Brain pericyte (primary cell): ENCODE data around the gene MAP2.

Experiments
- DNase-seq: peaks from one replicate; pipeline ENCODE4 v3.0.0-alpha.2; 2012; ENCODE audit warnings: low read depth, low spot score

MAP2 gene

DNA sequence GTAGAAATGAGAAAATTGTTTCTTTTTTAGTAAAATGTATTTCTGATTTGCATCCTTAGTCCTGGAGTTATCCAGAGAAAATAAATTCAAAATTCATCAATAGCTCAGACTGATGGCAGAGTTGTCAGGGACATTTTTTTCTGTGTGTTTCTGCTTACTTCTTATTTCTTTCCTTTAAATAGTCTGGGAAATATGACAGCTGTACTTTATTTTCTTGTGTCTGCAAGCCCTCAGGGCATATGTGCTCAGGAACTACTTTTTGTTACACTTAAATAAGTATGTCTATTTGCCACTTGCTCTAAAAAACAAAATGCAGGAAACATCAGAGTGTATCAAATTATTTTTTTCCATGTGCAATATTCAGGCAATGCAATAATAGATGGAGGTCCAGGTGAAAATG is 221.0 kb downstream of the MAP2 start:
- no peak for DNase-seq

DNA sequence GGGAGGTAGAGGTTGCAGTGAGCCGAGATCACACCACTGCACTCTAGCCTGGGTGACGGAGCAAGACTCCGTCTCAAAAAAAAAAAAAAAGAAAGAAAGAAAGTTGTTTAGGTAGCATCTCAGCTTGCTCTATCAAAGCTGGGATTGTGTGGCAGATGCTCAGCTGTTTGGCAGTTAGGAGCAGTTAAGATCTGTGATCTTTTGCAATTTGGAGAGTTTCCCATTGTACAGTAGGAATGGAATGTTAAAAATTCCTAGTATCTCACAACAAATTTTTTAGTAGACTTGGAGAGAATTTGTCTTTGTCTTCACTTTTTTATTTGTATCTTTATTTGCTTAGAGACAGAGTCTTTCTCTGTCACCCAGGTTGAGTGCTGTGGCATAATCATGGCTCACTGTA is 224.9 kb downstream of the MAP2 start:
- DNase-seq, result no peak

DNA sequence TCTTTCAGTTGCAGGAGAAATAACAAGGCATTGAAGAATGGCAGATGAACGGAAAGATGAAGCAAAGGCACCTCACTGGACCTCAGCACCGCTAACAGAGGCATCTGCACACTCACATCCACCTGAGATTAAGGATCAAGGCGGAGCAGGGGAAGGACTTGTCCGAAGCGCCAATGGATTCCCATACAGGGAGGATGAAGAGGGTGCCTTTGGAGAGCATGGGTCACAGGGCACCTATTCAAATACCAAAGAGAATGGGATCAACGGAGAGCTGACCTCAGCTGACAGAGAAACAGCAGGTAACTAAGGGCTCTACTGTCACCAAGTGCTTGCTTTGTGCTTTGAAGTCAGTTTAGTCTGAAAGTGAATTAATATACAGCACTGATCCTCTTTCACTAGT is 229.3 kb downstream of the MAP2 start:
- no peak for DNase-seq

DNA sequence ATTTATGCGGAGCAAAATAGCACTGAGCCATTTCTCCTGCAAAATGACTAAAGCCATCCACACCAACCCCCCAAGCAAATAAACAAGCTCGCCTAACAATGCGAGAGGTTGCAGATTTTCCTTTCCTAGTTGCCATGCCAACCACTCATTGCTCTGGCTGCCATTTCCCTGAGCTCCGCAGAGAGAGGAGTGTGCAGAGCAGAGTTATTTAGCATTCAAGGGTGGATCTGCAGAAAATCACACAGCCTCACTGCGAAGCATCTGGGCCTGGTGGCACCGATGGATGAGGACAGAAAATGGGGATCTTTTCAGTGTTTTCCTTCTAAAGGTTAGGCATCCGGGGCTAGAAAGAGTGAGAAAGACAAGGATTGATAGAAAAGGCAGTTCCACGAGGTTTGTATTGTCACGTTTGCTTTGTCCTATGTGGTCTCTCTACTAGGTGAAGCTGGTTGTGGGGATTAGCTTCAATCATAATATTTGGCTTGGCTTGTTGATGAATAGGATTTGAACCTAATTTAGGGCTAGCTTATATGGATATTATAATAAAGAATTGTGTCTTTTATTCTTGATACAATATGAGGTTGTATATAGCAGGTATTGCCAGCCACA is 237.5 kb downstream of the MAP2 start:
- DNase-seq, result no peak

DNA sequence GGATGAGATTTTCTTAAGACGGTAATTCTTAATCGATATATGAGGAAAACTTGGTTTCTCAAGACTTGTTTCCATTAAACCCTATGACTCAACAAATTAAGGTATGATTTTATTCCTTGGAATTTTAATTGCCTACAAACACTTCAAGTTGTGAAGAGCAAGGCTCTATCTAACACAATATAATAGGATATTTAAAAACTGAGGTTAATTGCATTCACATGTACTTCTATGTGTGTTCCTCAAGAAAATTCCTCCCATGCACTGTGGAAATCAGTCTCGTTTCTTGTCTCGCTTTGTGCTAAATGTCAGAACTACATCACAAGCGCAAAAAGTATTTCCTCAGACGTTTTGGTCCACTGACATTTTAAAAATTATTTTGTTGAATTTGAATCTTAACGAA is 238.2 kb downstream of the MAP2 start:
- DNase-seq, result no peak

DNA sequence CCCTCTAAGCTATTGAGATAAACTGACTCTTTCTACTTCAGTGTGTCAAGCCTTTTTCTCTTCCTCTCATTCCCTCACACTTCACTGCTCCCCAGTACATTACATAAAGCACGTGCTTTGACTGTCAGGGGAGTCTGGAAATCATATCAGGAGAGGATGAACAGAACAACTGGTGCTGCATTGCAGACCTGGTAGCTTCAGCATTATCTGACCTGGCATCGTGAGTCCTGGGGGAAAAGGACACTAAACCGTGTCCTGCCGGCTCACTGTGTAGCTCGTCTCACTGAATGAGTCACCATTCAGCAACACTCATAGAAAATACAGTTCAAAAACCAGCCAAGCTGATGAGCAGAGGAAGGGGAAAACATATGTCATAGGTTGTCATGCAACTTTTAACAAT is 239.3 kb downstream of the MAP2 start:
- no peak for DNase-seq

DNA sequence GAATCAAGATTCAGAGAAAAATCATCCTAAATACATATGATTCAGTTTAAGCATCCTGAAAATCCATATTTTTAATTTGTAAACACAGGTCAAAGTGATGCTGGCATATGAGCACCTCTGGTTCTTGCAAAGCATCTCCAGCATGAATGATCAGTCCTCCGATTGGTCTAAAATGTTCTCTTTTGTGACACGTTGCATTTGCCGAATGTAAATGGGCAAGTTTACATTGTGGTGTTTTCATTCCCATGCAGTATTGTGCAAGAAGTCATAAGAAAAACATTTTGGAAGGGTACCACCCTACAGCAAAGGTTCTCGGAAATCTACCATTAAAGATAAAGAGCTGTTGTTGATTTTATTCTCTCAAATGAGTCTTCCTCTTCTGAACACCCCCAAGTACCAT is 239.8 kb downstream of the MAP2 start:
- no peak for DNase-seq

DNA sequence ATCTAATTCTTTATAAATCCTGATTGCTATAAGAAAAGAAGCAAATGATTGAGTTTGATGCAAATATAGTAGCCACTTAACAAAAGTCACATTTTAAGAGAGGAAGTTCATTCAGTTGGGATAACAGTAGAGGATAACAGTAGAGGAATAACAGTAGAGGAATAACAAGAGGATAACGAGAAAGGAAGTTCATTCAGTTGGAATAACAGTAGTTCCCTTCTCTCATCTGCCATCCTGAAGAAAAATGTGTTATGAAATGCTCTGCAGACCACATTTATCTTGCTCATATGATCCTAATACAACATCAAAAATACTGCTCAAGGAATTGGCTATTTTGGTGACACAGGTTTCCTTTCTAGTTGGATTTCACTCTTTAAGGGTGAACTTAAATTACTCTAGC is 242.4 kb downstream of the MAP2 start:
- no peak for DNase-seq

DNA sequence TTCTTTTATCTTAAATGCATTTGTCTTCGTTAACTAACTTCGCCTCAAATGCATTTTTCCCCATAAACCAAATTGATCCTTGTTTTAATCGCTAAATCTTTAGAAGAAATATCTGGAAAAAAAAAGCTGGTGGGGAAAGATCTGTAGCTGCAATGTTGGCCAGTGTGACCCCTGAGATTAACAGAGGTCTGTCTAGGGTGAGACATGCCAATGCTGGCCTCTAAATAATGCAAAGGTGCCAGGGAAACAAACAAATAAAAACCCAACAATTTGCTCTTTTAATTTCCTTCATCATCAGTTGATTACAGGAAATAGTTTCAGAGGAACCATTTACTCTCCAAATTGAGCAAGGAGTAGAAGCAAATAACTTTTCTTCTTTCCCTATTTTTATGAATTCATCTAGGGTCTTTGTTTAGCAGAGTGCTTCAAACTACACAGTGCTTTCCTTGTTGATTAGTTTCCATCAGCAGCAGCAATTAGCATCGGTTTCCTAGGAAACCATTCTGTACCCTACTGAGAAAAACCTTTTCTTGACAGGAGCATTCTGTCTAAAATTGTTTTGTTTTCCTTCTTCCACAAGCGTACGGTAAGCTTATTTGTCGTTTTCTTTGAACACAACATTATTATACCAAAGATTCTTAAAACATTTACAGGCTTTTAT is 247.3 kb downstream of the MAP2 start:
- DNase-seq, result no peak

DNA sequence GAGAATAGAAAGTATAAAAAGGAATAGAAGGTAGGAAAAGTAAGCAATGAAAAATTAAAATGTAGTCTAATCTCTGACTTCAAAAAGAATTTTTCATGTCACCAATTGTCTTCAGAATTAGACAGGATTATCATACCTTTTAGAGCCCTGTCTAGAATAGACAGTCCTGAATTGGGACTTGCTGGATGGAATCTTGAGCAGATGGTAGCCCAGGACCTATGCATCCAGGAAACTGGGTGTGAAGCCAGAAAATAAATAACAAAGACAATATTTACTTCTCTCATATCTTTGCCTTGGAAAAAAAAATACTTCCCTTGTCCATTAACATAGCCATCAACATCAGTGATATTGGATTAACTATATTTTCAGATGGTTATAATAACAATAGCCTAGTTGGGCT is 250.0 kb downstream of the MAP2 start:
- DNase-seq, result no peak

DNA sequence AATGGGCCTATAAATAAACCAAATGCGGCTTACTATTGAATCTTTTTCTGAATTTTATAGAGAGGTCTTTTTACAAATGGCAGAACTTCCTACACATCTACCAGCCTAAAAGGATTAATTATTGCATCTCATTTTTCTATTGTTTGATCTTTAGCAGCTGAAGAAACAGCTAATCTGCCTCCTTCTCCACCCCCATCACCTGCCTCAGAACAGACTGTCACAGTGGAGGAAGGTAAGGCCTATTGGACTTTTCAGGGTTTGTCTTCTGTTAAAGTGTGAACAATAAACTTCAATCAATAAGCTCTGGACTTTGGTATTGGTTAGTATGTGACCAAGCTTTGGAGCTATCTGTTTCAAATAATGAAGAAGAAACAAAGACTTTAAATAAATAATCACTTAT is 256.7 kb downstream of the MAP2 start:
- no peak for DNase-seq

DNA sequence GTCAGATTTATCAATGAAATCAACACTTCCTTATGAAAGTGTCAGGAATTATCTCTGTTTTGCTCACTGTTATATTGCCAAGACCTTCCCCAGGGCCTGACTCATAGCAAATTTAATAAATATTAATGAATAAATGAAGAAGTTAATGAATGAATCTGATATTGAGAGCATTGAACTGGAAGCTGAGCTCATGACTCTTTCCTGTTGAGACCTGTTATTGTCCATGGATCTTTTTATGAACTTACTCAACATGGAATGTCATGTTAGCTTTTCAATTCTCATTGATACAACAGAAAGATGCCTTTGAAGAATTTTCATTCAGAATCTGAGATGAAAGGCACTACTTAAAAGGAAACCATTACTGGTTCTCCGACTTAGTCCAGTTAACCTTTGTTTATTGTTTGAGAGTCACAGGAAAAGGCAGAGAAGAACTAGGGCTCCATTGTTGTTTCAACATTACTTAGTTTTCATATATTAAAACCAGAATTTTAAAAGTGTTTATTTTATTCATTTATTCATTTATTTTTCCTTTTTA is 257.4 kb downstream of the MAP2 start:
- DNase-seq, result no peak

DNA sequence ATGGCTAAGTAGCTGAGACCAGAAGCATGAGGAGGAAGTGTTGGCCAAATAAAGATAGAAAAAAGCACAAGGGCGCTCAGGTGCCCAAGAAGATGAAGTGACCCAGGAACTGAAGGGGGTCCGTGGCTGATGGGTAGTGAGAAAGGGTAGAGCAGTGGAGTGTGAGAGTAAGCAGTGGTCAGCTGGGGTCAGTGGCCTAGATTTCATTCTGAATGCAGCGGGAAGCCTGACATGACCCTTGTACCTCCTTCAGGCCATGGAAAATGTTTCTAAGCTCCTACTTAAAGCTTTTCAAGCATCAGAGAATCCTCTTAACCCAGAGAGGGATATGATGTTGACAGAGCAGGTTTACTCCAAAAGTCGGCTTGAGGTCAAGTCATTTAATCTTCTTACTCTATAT is 258.8 kb downstream of the MAP2 start:
- no peak for DNase-seq

DNA sequence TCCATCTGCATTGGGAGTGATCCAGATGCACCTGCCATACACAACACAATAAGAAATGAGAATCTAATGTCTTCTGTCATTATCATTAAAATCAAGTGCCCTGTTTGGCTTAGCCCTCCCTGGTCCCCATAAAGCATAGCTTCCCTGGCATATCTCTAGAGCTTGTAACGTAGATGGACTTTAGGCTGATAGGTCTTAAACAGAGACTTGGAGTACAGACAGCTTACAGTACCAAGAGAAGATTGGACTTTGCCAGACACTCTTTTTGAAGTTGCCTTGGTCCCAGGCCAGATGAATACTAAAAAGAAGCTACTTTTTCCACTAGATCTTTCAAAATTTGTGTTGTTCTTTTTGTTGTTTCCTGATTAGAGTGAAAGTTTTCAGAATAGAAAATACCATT is 261.5 kb downstream of the MAP2 start:
- DNase-seq, result no peak

DNA sequence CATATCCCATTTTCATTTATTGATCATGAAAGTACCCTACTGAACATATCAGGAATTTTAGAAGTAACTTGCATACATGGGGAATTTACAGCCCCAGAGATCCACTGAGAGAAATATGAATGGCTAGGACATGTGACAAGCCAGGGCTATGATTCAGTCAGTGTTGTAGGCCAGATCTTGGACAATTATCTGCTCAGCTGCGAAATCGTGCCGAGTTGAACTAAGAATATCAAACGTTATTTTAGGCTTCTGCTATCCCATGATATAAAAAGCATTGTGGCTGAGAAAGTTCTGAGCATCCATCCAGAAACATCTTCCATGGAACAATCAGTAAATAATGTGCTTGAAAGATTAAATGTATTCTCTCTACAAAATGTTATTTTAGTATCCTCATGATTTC is 262.1 kb downstream of the MAP2 start:
- DNase-seq, result no peak

DNA sequence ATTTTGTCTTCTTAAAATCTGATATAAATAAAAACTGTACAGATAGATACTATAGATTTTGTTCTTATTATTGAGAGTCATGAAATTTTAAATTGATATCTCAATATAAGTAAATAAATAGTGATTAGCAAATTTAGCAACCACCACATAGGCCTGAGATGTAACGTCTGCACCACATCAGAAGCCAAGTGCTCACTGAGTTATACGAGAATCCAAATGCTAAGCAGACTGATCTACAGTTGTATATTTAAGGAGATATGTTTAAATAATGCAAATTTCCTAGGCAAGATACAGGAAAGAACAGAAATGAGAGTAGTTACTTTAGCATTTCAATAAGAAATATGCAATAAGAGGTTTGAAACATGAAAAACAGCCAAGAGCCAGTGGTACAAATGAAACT is 262.6 kb downstream of the MAP2 start:
- DNase-seq, result no peak

DNA sequence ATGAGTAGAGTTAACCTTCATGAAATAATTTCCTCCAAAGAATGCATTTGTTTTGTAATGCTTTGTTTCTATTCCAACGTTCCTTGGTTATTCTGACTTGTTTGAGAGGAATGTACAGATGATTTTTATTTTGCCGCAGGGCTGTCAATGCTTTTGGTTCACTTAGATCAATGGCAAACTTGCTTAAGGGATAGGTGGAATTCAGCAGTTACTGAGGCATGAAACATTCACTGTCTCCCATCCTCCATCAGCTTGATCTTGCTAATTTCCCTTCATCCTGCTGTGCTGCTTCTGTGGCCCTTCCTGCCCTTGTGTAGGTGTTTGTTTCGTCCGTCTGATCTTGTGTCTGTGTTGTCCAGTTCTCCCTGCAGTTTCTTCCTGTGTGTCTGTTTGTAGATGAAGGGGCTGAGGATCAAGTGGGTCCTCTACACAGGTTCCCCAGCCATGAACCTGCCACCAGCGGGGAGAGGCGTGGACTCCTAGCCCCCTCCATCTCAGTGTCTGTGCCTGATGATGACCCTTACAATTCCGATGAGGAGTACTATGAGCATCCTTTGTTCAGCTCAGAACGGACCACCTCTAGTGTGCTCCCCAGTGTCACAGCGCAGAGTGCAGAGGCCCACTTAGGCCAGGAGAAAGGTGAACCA is 263.6 kb downstream of the MAP2 start:
- DNase-seq, result no peak

DNA sequence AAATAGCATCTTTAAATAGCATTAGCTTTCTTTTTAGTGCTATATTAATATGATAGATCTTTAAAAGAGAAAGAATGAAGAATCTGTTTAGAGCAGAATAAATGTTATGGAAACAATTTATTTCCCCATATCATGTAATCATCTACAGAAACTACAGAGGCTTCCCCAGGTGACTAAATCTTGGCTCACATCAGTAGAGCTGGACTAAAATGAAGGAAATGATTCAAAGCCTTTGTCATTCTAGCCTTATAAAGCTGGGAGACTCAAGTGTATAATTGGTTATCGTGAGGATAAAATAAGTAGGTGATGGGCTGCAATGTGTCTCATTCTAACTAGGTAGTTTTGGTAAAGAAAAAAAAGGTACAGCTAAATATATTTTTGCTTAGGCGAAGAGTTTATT is 264.5 kb downstream of the MAP2 start:
- no peak for DNase-seq

DNA sequence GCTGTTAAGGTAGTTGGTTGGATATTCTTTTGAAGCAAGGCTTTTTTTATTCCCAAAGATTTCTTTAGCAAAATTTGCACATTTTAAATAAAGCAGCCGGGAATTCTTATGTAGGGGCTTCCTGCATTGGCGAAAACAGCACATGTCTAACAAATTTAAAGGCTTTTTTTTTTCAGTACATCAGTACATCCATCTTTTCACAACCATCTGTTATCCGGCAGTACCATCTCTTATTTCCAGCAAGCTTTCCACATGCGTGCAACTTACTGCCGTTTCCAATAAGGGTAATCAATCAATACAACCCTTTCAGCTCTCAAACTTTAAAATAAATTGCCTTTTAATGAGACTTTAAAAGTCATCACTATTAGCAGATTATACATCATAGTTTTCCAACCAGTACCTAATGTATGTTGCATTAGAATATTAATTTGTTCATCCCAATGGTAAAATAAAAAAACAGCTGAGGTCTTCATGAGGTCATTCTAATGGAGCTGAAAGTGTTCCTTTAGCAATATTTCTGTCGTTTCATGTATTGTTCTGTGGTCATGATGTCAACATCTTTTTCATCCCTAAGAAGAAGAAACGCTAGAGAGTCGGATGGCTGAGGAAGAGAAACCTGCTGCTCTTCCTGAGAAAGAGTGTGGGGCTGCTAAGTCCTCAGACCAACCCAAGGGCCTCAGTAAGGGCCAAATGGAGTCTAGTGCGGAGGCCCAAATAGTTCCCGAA is 266.3 kb downstream of the MAP2 start:
- DNase-seq, result no peak

DNA sequence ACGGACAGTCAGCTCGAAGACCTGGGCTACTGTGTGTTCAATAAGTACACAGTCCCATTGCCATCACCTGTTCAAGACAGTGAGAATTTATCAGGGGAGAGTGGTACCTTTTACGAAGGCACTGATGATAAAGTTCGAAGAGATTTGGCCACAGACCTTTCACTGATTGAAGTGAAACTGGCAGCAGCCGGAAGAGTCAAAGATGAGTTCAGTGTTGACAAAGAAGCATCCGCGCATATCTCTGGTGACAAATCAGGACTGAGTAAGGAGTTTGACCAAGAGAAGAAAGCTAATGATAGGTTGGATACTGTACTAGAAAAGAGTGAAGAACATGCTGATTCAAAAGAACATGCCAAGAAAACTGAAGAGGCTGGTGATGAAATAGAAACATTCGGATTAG is 270.9 kb downstream of the MAP2 start:
- DNase-seq, result no peak

DNA sequence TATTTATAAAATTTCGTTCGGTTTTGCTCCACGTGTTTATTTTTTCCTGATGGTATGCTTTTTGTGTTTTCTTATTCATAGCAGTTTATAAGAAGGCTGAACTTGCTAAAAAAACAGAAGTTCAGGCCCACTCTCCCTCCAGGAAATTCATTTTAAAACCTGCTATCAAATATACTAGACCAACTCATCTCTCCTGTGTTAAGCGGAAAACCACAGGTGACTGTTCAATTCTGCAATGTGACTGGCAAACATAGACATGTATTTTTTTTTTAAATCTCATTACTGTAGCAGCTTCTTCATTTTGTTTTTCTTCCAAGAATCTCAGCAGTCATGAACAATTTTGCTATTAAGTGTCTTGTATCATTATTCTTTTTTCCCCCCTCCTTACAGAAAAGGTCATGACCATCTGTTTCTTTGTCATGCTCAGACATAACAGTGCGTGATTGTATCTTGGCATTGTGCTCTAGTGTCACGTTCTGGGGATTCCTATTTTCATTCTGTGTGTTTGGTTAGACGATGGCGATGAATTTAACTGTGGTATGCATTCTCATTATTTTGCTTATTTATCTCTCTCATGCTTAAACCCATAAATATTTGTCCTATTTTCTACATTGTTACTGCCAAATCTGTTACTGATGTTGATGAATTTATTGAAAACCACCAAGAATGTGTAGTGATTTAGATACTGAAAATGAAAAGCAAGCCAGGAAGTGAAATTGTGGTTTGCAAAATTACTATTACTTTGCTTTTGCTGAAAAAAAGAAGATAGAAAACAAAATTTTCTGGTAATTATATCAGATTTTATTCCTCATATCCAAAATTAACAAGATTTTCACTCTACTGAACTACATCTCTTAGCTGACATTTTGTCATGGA is 273.2 kb downstream of the MAP2 start:
- no peak for DNase-seq

DNA sequence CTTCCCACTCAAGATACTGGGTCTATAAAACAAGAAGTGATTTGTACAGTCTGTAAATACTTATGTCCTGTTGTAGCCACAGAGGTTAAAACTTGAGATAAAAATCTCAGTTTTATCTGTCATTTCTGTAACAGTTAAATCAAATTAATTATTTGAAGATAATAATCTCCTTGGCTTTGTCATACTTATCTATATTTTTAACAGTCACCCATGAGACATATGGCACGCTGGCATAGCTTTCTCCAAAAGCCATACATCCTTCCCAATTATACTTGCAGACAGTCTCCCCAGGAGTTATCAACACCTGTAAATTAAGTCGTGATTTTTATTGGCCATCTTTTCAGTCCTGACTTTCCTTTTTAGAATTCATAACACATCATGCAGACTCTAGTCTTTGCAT is 278.9 kb downstream of the MAP2 start:
- no peak for DNase-seq
